UCSD-AML1 (cell line): ENCODE results near the gene LRBA.
"Not testable (repeated sequence)": the region's sequence is repeated elsewhere in the genome, so short reads cannot be mapped to it uniquely, and the experiment has no call there.

Experiments
- DNase-seq: peaks from one replicate; lab custom pipeline; 2025; ENCODE audit not compliant: unreplicated experiment; lab: John Stamatoyannopoulos, UW

The LRBA gene

DNA sequence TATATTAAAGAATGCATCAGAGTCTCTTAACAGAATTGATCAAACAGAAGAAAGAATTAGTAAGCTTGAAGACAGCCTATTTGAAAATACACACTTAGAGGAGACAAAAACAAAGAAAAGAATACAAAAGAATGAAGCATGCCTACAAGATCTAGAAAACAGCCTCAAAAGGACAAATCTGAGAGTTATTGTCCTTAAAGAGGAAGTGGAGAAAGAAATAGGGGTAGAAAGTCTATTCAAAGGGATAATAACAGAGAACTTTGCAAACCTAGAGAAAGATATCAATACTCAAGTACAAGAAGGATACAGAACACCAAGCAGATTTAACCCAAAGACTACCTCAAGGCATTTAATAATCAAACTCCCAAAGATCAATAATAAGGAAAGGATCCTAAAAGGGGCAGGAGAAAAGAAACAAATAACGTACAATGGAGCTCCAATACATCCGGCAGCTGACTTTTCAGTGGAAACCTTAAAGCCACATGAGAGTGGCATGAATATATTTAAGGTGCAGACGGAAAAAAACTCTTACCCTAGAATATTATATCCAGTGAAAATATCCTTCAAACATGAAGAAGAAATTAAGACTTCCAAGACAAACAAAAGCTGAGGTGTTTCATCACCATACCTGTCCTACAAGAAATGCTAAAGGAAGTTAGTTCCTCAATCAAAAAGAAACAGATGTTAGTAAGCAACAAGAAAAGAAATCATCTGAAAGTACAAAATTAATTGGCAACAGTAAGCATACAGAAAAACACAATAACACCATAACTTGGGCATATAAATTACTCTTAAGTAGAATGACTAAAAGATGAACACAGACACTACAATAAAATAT lies 36.1 kb downstream of the LRBA start:
- no peak for DNase-seq

DNA sequence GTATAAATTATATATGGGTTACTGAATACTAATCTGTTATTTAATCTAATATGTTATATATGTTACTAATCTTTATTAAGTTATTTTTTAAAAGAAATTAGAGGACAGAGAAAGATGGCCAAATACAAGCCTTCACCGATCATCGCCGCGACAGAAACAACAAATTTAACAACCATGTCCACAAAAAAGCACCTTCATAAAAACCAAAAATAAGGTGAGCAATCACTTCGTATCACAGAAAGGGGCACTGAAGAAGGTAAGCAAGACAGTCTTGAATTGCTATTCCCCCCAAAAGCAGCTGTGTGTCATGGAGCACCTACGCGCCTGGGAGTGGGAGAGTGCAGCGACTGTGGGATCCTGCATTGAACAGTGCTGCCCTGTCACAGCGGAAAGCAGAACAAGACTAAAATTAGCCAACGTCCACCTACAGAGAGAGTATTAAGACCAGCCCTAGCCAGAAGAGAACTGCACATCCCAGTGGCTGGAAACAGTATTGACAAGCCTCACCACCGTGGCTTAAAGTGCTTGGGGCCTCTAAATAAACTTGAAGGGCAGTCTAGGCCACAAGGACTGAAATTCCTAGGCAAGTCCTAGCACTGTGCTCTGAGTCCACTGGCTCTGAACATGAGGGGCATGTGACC lies 38.5 kb downstream of the LRBA start:
- DNase-seq, result peak; percentile 40

DNA sequence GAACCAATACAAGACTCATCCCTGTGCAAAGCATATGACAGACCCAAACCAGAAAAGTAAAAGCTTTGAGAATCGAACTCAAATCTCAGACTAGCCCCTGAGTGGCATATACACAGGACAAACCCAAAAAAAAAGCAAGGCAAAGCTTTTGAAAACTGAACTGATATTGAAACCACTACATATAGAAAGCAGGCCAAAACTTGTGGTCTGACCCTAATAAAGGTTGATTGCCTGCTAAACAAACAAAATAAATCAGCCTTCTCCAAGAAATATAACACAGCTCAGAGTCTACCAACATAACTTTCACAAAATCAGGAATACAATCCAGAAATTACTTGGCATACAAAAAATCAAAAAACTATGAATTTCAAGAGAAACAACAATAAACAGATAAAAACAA lies 40.3 kb downstream of the LRBA start:
- DNase-seq, result no peak

DNA sequence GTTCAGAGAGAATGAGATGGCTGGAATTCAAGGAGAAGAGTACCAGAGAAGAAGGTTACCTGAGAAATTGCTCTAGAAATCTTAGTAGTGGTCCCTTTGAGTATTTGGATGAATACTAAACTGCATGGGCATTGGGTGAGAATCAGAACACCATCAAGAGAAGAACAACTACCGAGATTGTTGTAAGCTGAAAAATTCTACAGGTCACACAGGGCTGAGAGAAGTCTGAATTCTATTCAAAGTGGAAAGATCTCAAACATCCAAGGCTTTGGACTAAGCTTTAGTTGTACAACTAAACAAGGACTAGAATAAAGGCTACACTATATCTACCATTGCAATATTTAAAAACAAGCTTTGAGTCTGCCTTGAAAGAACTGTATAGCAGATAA lies 40.8 kb downstream of the LRBA start:
- no peak for DNase-seq

DNA sequence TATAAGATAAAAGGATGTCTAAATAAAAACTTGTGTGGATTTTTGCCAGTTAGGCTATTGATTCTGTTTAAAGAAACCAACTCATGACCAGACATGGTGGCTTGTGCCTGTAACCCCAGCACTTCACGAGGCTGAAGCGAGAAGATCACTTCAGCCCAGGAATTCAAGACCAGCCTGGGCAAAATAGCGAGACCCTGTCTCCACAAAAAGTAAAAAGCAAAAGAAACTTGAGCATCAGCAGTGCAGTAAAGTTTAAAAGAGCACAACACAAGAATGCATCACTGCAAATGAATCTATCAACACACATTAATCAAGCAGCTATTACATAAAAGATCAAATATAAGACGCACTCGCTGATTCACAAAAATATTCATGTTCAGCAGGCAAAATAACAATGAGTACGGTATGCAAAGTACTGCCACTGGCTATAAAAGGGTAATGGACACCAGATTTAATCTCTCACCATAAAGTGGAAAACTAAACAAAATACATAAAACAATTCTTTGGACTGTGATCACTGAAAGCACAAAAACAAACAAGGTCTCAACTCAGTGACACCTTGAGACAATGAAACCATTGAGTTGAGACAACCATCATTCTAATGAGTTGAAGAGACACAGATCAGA lies 41.3 kb downstream of the LRBA start:
- no peak for DNase-seq

DNA sequence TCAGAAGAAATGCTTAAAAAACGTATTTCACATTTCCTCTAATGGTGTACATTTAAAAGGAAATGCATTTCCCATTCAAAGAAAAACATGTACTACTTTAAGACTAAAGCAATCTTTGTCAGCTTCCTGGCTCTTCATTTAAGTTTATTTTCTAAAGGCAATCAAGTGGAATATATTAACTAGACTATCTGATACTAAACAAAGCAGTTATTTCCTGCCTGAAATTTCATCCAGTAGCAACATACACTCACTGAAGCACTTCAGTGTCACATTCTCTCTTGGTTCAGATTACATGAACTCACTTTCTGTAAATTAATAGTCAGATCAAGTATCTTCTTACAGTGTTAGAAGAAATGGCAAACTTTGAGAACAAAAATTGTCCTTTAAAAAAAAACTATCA lies 42.5 kb downstream of the LRBA start:
- no peak for DNase-seq

DNA sequence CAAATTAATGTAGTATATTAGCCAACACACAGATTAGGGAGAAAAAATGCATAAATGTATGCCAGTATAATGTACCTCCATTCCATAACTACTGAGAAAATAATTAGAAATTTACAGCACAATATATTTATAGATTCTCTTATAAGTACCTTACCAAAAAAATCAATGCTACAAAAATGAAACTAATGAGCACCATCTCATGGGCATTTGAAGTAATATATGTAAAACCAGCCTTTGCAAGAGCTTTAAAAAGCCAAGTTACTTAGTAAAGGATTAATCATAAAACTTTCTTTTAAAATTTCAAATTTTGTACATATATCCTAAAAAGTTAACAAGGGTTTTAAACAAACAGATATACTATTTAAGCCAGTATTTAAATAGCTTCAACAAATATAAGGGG lies 43.2 kb downstream of the LRBA start:
- DNase-seq, result no peak

DNA sequence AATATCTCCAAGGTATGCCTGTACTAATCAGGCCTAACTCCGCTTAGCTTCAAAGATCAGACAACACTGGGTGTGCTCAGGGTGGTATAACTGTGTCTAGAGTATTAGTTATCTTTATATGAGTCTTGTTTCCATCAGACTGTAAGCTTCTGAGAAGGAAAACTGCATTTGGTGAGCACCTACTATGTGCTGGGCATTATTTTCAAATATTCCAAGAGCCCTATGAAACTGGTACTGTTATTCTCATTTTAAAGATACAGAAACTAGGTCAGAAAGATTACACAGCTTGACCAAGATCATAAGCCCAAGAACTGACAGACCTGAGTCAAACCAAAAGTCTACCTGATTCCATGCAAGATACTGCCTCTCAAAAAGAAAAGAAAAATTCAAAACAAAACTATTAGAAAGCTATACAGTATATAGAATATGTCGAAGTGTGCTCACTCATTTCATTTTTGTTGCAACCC lies 44.4 kb downstream of the LRBA start:
- DNase-seq, result no peak

DNA sequence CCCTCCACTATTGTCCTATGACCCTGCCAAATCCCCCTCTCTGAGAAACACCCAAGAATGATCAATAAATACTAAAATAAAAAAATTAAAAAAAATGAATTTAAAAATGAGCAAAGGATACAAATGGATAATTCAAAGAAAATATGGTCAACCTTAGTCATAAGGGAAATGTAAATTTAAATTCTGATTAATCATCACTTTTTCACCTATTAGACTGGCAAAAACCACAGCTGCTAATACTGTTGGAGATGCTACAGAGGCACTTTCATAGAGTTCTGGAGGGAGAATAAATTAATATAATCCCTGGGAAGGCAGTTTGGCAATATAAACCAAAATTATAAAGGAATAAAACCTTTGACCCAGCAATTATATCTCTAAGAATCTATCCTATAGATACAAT lies 50.3 kb downstream of the LRBA start:
- no peak for DNase-seq

DNA sequence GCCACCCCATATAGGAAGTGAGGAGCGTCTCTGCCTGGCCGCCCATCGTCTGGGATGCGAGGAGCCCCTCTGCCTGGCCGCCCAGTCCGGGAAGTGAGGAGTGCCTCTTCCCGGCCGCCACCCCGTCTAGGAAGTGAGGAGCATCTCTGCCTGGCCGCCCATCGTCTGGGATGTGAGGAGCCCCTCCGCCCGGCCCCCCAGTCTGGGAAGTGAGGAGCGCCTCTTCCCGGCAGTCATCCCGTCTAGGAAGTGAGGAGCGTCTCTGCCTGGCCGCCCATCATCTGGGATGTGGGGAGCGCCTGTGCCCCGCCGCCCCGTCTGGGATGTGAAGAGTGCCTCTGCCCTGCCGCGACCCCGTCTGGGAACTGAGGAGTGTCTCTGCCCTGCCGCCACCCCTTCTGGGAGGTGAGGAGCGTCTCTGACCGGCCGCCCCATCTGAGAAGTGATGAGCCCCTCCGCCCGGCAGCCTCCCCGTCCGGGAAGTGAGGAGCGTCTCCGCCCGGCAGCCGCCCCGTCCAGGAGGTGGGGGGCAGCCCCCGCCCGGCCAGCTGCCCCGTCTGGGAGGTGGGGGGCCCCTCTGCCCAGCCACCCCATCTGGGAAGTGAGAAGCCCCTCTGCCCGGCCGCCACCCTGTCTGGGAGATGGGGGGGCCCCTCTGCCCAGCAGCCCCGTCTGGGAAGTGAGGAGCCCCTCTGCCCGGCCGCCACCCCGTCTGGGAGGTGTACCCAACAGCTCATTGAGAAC lies 51.3 kb downstream of the LRBA start:
- DNase-seq, result not testable (repeated sequence)

DNA sequence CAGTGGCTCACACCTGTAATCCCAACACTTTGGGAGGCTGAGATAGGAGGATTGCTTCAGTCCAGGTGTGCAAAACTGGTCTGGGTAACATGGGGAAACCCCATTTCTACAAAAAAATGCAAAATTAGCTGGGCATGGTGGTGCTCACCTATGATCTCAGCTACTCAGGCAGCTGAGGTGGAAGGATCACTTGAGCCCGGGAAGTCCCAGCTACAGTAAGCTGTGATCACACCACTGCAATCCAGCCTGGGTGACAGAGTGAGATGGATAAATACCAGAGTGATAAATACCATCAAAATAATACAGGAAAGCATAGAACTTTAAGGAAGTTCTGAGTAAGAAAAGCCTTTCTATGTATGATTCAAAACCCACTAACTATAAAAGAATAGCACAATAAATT lies 52.8 kb downstream of the LRBA start:
- no peak for DNase-seq

DNA sequence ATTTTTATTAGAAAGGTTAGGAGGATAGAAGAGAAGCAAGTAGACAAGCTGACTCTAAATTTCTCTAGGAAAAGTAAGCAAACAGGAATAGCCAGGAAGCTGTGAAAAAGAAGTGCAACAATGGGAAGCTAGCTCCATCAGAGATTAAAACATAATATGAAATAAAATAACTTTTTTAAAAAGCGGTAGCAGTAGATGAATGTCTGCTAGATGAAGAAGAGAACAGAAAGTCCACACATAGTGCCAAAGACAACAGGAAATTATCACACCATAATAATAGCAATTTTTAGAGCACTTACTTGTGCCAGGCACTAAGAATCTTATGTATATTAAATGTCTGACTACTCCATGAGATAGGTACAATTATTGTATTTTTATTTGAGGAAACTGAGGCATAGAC lies 53.5 kb downstream of the LRBA start:
- no peak for DNase-seq

DNA sequence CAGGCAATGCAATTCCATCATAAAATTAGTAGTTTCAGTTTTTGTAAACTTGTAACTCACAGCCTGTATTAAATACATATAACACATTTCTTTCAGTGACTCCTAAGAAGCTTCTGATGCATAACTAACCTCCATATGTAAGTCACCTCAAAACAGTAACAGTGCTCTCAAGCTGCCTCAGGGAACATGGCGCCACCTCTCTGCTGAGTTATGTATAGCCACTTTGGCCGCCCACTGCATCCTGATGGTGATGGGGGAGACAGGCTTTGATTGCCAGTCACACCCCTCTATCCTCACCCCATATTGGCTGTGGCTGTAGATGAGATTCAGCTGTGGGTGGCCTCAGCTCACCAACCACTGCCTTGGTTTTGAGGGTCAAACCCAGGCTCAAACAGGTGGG lies 54.3 kb downstream of the LRBA start:
- peak; percentile 53 for DNase-seq

DNA sequence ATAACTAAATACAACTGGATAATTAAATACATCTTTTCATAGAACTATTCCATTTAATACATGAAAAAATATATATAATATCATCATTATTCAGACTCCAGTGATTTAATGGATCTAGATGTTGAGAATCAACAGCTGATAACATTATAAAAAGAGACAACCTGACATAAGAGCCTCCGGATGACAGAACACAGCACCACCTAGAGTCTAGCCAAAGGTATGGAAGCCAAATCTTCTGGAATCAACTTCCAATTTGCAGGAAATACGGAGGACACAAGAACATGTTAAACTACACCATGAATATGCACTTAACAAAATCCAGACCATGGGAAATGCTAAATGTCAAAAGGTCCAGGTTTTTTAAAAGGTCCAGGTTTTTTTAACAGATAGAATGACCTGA lies 55.0 kb downstream of the LRBA start:
- DNase-seq, result no peak

DNA sequence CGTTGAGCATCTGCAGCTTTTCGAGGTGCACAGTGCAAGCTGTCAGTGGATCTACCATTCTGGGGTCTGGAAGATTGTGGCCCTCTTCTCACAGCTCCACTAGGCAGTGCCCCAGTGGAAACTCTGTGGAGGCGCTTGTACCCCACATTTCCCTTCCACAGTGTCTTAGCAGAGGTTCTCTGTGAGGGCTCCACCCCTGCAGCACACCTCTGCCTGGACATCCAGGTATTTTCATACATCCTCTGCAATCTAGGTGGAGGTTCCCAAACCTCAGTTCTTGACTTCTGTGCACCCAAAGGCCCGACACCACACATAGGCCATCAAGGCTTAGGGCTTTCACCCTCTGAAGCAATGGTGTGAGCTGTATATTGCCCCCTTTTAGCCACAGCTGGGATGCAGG lies 57.1 kb downstream of the LRBA start:
- not testable (repeated sequence) for DNase-seq

DNA sequence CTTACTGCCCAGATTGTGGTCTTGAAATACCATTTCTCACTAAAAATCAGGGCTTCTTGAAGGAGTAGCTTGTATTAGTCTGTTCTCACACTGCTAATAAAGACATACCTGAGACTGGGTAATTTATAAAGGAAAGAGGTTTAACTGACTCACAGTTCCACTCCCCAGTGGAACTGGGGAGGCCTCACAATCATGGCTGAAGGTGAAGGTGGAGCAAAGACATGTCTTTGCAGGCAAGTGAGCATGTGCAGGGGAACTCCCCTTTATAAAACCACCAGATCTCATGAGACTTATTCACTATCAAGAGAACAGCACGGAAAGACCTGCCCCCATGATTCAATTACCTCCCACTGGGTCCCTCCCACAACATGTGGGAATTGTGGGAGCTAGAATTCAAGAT lies 58.0 kb downstream of the LRBA start:
- DNase-seq, result not testable (repeated sequence)

DNA sequence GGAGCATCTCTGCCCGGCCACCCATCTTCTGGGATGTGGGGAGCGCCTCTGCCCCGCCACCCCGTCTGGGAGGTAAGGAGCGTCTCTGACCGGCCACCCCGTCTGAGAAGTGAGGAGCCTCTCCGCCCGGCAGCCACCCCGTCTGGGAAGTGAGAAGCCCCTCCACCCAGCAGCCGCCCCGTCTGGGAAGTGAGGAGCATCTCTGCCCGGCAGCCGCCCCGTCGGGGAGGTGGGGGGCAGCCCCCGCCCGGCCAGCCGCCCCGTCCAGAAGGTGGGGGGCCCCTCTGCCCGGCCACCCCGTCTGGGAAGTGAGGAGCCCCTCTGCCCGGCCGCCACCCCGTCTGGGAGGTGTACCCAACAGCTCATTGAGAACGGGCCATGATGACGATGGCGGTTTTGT lies 61.2 kb downstream of the LRBA start:
- DNase-seq, result not testable (repeated sequence)

DNA sequence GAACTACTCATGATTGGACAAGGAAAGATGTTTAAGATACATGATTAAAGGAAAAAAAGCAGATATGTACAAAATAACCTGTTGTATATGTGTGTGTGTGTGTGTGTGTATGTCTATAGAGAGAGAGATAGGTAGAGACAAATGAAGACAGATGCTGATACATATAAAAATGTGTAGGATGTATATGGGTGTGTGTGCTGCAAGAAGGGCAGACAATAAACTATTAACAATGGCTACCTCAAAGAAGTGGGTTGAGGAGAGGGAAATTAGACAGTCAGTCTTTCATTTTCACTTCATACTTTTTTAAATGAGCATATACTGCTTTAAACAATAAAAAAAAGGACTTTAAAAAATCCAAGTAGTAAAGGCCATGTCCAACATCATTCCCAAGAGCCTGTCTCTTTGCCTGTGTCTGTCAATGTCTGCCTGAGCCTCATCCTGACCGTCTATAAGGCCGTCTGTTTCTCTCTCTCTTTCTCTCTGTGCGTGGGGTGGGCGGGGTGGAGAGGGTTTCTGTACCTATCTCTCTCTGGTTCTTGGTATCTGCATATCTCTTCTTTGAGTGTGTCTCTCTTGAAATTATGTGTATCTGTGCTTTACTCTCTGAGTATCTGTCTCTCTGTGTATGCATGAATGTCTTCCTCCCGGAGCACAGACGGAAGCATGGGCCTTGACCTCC lies 62.8 kb downstream of the LRBA start:
- DNase-seq, result no peak

DNA sequence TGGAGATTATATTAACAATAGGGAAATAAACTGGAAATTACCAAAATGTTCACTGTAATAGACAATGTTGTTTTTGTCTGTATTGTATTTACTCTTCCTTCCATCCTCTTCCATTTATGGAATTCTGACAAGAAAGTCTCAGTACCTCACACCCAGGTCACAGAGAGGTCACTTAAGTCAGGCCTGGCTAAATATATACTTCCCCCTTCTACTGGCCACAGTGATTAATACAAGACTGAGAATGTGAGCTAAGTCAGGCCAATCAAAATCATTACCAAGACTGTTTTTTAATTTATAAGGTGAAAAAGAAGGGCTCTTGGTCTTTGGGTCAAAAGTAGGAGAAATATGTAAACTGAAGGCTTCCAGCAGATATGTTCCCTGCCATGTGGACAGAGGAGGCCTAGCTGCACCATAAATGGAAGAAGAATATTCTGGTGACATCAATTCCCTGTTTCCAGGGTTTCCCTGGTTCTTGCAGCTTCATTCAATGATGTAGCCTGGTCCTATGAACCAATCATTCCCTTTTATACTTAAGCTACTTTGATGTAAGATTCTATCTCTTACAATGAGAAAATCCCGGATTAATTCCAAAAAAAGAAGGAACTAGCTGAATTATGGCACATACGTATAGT lies 64.3 kb downstream of the LRBA start:
- no peak for DNase-seq

DNA sequence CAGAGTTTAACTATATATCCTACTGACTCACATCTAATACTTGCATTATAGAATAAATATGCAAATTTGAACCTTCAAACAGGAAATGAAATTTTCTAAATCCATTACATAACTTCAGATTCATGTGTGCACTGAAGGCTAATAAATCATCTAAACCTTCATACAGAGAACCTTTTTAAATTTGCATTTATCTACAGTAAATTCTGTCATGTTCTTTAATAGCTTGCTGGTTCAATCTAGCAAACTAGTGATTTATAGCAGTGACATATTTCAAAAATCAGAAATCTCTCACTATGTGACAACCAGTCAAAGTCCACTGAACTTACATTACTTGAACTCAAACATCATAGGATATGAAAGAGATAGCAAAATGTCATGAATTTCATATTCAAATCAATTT lies 65.1 kb downstream of the LRBA start:
- no peak for DNase-seq
